Neural cell (in vitro differentiated cells): ENCODE data around the gene SNRNP70. TPM values are rescaled to one million over a fixed set of nuclear protein-coding genes. Genes with fewer than 3 reads are reported as not detected.

Source experiments
- H2AFZ ChIP-seq: fragments of 200-600, 300-800 bp; sonication (generic), shearing (Covaris generic); 2 replicates; pipeline ENCODE4 v1.6.0; 2014; ENCODE audit warnings: low read depth, mild to moderate bottlenecking, antibody characterized with exemption, low read length, moderate library complexity
- H3F3A ChIP-seq: fragments of 200-600 bp; shearing (Covaris generic); 2 replicates; pipeline ENCODE4 v1.6.1; 2016; ENCODE audit warnings: mild to moderate bottlenecking, moderate library complexity, mixed read lengths, antibody characterized with exemption, low read length; ENCODE audit not compliant: insufficient read depth, poor library complexity, severe bottlenecking
- H3K27ac ChIP-seq: fragments of 200-600, 300-800 bp; sonication (generic), shearing (Covaris generic); 2 replicates; pipeline ENCODE4 v1.5.1; 2014; ENCODE audit warnings: mild to moderate bottlenecking, low read length, moderate library complexity
- H3K27me3 ChIP-seq: fragments of 300-800, 200-600 bp; sonication (generic), shearing (Covaris generic); 2 replicates; pipeline ENCODE4 v1.6.0; 2014; ENCODE audit warnings: mild to moderate bottlenecking, low read depth, low read length, moderate library complexity; ENCODE audit not compliant: insufficient read depth
- H3K36me3 ChIP-seq: fragments of 300-800, 200-600 bp; sonication (generic), shearing (Covaris generic); 2 replicates; pipeline ENCODE4 v1.5.1; 2014; ENCODE audit warnings: mild to moderate bottlenecking, antibody characterized with exemption, low read length, moderate library complexity; ENCODE audit not compliant: insufficient read depth
- H3K4me2 ChIP-seq: fragments of 300-800, 200-600 bp; sonication (generic), shearing (Covaris generic); 2 replicates; pipeline ENCODE4 v1.6.0; 2014; ENCODE audit warnings: mild to moderate bottlenecking, low read length
- H3K4me3 ChIP-seq: fragments of 300-800, 200-600 bp; sonication (generic), shearing (Covaris generic); 2 replicates; pipeline ENCODE4 v1.5.1; 2014; ENCODE audit warnings: mild to moderate bottlenecking, low read length, moderate library complexity
- H3K79me2 ChIP-seq: fragments of 200-600 bp; shearing (Covaris generic); replicated peaks from 2 replicates; pipeline ENCODE4 v1.6.0; 2014; ENCODE audit warnings: mild to moderate bottlenecking, low read length, moderate library complexity; ENCODE audit not compliant: insufficient read depth
- H3K9ac ChIP-seq: fragments of 300-800, 200-600 bp; sonication (generic), shearing (Covaris generic); 2 replicates; pipeline ENCODE4 v1.6.1; 2016; ENCODE audit warnings: mild to moderate bottlenecking, low read length, mixed read lengths
- H3K9me2 ChIP-seq: fragments of 200-600 bp; shearing (Covaris generic); 2 replicates; pipeline ENCODE4 v1.6.1; 2016; ENCODE audit warnings: mild to moderate bottlenecking, low read length, mixed read lengths; ENCODE audit not compliant: insufficient read depth
- H3K9me3 ChIP-seq: fragments of 200-600, 300-800 bp; sonication (generic), shearing (Covaris generic); 2 replicates; pipeline ENCODE4 v1.6.1; 2016; ENCODE audit warnings: mild to moderate bottlenecking, mixed run types, low read length, moderate library complexity, mixed read lengths
- H4K20me1 ChIP-seq: fragments of 200-600 bp; shearing (Covaris generic); 2 replicates; pipeline ENCODE4 v1.6.1; 2016; ENCODE audit warnings: mild to moderate bottlenecking, mixed run types; ENCODE audit not compliant: insufficient read depth
- EP300 ChIP-seq: fragments of 450-650 bp; conservative IDR thresholded peaks from 2 replicates; pipeline ENCODE4 v1.6.1; 2014; ENCODE audit warnings: antibody characterized with exemption, mild to moderate bottlenecking, moderate library complexity; ENCODE audit not compliant: poor library complexity, severe bottlenecking
- EZH2 ChIP-seq: fragments of 200-600, 300-800 bp; shearing (Covaris generic), sonication (generic); IDR thresholded peaks from 2 replicates; pipeline ENCODE4 v1.6.1; 2014; ENCODE audit warnings: antibody characterized with exemption, low read length, borderline replicate concordance, mild to moderate bottlenecking; ENCODE audit not compliant: insufficient read depth, poor library complexity, severe bottlenecking
- MXI1 ChIP-seq: fragments of 450-650 bp; conservative IDR thresholded peaks from 2 replicates; pipeline ENCODE4 v1.6.1; 2014; ENCODE audit warnings: antibody characterized with exemption, mild to moderate bottlenecking; ENCODE audit not compliant: poor library complexity, severe bottlenecking
- POLR2AphosphoS5 ChIP-seq: IDR thresholded peaks from 2 replicates; pipeline ENCODE4 v1.6.1; 2012
- RAD21 ChIP-seq: fragments of 450-650 bp; conservative IDR thresholded peaks from 2 replicates; pipeline ENCODE4 v1.6.1; 2014; ENCODE audit warnings: antibody characterized with exemption, mild to moderate bottlenecking, moderate library complexity
- SMC3 ChIP-seq: fragments of 450-650 bp; conservative IDR thresholded peaks from 2 replicates; pipeline ENCODE4 v1.6.1; 2014; ENCODE audit warnings: antibody characterized with exemption, mild to moderate bottlenecking, moderate library complexity; ENCODE audit not compliant: poor library complexity
- TAF1 ChIP-seq: IDR thresholded peaks from 2 replicates; pipeline ENCODE4 v1.6.1; 2012; ENCODE audit warnings: low read depth
- polyA plus RNA-seq: library from polyadenylated mRNA; depleted of rRNA; stranded (reverse); fragments of >200 nt; gene quantifications from 2 replicates; pipeline ENCODE4 v1.2.3, GENCODE V29; 2014
- TF ChIP-seq, protein P1 (sequence below): fragments of 450-650 bp; IDR thresholded peaks from 2 replicates; pipeline ENCODE4 v1.5.1; 2014; ENCODE audit warnings: antibody characterized with exemption, mild to moderate bottlenecking, moderate library complexity; ENCODE audit not compliant: poor library complexity, severe bottlenecking
- TF ChIP-seq, protein P2 (sequence below): IDR thresholded peaks from 2 replicates; pipeline ENCODE4 v1.6.1; 2012; ENCODE audit warnings: borderline replicate concordance

SNRNP70 gene
- polyA plus RNA-seq, 1 donor from 2014 or later: 721 TPM

DNA sequence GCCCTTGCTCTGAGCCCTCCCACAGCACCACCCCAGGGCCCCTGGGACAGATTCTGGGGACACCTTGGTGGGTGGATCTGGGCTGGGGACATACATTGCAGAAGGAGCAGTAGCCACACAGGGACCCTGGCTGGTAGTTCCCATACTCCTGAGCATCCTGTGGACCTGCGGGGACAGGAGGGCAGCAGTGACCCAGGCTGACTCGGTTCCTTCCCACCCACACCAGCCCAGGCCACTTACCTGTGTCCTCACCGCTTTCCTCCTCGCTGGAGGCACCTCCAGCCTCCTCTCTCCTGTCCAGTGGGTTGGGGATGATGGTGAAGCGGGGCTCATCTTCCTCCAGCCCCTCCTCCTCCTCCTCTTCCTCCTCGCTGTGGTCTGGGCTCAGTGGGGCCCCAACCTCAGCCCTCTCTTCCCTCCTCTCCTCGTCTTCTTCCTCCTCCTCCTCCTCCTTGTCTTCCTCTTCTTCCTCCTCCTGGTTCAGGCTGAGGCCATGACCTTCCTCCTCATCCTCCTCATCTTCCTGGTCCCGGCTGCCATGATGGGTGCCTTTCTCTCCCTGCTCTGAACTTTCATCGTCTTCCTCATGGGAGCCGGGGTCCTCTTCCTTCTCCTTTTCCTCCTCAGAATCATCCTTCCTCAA, 68.0 kb downstream of the SNRNP70 start:
- no peak overlapping the region for H3K4me3 ChIP-seq
- TF ChIP-seq SMC3: no peak
- TF ChIP-seq EP300: no peak
- H3K36me3 ChIP-seq: no peaks in the 10 kb centered on the region
- no peaks in the 10 kb centered on the region for H3K9me3 ChIP-seq
- no peak overlapping the region for H3K9ac ChIP-seq
- H3F3A ChIP-seq: no peaks in the 10 kb centered on the region
- H3K27me3 ChIP-seq: no peaks in the 10 kb centered on the region
- H4K20me1 ChIP-seq: no peaks in the 10 kb centered on the region
- no peak overlapping the region for H3K4me2 ChIP-seq
- no peaks in the 10 kb centered on the region for H3K79me2 ChIP-seq
- no peak overlapping the region for H2AFZ ChIP-seq
- no peaks in the 10 kb centered on the region for H3K9me2 ChIP-seq
- no peak overlapping the region for H3K27ac ChIP-seq

DNA sequence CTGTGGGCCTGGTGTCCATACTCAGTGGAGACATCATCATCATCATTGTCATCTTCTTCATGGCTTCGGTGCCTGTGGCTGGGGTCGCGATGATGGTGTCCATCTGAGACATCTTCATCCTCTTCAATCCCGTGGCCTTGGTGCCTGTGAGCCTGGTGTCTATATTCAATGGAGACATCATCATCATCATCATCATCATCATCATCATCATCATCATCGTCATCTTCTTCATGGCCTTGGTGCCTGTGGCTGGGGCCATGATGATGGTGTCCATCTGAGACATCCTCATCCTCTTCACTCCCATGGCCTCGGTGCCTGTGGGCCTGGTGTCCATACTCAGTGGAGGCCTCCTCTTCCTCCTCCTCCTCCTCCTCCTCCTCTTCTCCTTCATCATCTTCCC, 69.0 kb downstream of the SNRNP70 start:
- Histone ChIP-seq H3F3A (no peaks in the 10 kb centered on the region), H4K20me1 (no peaks in the 10 kb centered on the region), H3K27me3 (no peaks in the 10 kb centered on the region), H3K4me2 (no peak overlapping the region), H3K9me3 (no peaks in the 10 kb centered on the region), H3K9ac (no peak overlapping the region), H3K36me3 (no peaks in the 10 kb centered on the region), H2AFZ (no peak overlapping the region), H3K4me3 (no peak overlapping the region), H3K9me2 (no peaks in the 10 kb centered on the region), H3K79me2 (no peaks in the 10 kb centered on the region), H3K27ac (no peak overlapping the region)
- TF ChIP-seq POLR2AphosphoS5 (no peak), EP300 (no peak), TAF1 (no peak), MXI1 (no peak), SMC3 (no peak), RAD21 (no peak), EZH2 (no peak)
- TF ChIP-seq, protein P1, sequence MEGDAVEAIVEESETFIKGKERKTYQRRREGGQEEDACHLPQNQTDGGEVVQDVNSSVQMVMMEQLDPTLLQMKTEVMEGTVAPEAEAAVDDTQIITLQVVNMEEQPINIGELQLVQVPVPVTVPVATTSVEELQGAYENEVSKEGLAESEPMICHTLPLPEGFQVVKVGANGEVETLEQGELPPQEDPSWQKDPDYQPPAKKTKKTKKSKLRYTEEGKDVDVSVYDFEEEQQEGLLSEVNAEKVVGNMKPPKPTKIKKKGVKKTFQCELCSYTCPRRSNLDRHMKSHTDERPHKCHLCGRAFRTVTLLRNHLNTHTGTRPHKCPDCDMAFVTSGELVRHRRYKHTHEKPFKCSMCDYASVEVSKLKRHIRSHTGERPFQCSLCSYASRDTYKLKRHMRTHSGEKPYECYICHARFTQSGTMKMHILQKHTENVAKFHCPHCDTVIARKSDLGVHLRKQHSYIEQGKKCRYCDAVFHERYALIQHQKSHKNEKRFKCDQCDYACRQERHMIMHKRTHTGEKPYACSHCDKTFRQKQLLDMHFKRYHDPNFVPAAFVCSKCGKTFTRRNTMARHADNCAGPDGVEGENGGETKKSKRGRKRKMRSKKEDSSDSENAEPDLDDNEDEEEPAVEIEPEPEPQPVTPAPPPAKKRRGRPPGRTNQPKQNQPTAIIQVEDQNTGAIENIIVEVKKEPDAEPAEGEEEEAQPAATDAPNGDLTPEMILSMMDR: no peak
- TF ChIP-seq, protein P2, sequence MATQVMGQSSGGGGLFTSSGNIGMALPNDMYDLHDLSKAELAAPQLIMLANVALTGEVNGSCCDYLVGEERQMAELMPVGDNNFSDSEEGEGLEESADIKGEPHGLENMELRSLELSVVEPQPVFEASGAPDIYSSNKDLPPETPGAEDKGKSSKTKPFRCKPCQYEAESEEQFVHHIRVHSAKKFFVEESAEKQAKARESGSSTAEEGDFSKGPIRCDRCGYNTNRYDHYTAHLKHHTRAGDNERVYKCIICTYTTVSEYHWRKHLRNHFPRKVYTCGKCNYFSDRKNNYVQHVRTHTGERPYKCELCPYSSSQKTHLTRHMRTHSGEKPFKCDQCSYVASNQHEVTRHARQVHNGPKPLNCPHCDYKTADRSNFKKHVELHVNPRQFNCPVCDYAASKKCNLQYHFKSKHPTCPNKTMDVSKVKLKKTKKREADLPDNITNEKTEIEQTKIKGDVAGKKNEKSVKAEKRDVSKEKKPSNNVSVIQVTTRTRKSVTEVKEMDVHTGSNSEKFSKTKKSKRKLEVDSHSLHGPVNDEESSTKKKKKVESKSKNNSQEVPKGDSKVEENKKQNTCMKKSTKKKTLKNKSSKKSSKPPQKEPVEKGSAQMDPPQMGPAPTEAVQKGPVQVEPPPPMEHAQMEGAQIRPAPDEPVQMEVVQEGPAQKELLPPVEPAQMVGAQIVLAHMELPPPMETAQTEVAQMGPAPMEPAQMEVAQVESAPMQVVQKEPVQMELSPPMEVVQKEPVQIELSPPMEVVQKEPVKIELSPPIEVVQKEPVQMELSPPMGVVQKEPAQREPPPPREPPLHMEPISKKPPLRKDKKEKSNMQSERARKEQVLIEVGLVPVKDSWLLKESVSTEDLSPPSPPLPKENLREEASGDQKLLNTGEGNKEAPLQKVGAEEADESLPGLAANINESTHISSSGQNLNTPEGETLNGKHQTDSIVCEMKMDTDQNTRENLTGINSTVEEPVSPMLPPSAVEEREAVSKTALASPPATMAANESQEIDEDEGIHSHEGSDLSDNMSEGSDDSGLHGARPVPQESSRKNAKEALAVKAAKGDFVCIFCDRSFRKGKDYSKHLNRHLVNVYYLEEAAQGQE: no peak
